Suprapubic skin (tissue), 4 donors: ENCODE data around the gene CDH19. TPM values are rescaled to one million over a fixed set of nuclear protein-coding genes. Genes with fewer than 3 reads are reported as not detected.

ENCODE experiments used
- DNase-seq, 2 donors: peaks; one replicate each; pipeline ENCODE4 v3.0.0-alpha.2; 2019; ENCODE audit warnings: low spot score in 2 of 2
- H3K27ac ChIP-seq: fragments of 200-600 bp; sonication (generic); one replicate; pipeline ENCODE4 v1.5.1; 2019
- H3K27me3 ChIP-seq: fragments of 200-600 bp; sonication (generic); one replicate; pipeline ENCODE4 v1.5.1; 2019
- H3K36me3 ChIP-seq: fragments of 200-600 bp; sonication (generic); one replicate; pipeline ENCODE4 v1.5.1; 2019
- H3K4me1 ChIP-seq: fragments of 200-600 bp; sonication (generic); one replicate; pipeline ENCODE4 v1.5.1; 2019
- H3K4me3 ChIP-seq: fragments of 200-600 bp; sonication (generic); one replicate; pipeline ENCODE4 v1.5.1; 2019; ENCODE audit warnings: mild to moderate bottlenecking
- H3K9me3 ChIP-seq: fragments of 200-600 bp; sonication (generic); one replicate; pipeline ENCODE4 v1.5.1; 2019
- EP300 ChIP-seq: sonication (generic); formaldehyde crosslinking; IDR thresholded peaks from one replicate; pipeline ENCODE4 v1.6.1; 2017; ENCODE audit warnings: antibody characterized with exemption
- POLR2A ChIP-seq, 2 donors: fragments of 450-650 bp; IDR thresholded peaks; one replicate each; pipeline ENCODE4 v1.6.1; 2017; ENCODE audit warnings: antibody characterized with exemption in 2 of 2, mild to moderate bottlenecking in 2 of 2, moderate library complexity in 2 of 2
- POLR2AphosphoS5 ChIP-seq, 3 donors: sonication (generic); formaldehyde crosslinking; IDR thresholded peaks; one replicate each; pipeline ENCODE4 v1.6.1; 2017; ENCODE audit warnings: antibody characterized with exemption in 3 of 3
- WGBS: methylation state at CpG from one replicate; pipeline ENCODE4 v1.1.5; 2018; 5-methylcytosine and 5-hydroxymethylcytosine counted together
- total RNA-seq, 4 donors: library from RNA; depleted of rRNA; stranded (reverse); fragments of >200 nt; gene quantifications; one replicate each; pipeline ENCODE4 v1.1.0, GENCODE V29; 2016
- TF ChIP-seq, protein P1 (sequence below), 2 donors: fragments of 200-600 bp in 1 of 2; fragments of 450-650 bp in 1 of 2; sonication (generic) in 1 of 2; IDR thresholded peaks; one replicate each; pipeline ENCODE4 v1.5.1; 2016 to 2019; ENCODE audit warnings: antibody characterized with exemption in 2 of 2, mild to moderate bottlenecking in 1 of 2, moderate library complexity in 1 of 2

Gene CDH19
- total RNA-seq, 4 donors from 2014 or later = 3.8 to 8.6 (median 6.5) TPM

DNA sequence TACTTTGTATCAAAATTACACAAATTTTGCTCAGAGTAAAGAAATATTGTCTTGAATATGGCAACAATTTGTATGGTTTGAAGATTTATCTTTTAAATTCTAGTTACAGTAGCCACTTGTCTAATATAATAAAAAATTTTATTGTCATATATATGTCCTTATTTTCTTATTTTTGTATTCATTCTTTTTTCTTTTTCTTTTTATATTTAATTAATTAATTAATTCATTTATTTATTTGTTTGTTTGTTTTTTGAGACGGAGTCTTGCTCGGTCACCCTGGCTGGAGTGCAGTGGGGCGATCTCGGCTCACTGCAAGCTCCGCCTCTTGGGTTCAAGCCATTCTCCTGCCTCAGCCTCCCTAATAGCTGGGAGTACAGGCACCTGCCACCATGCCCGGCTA is 3.7 kb upstream of the CDH19 start:
- WGBS = 94% methylated on average over 6 of the region's 6 CpGs
- no peak overlapping the region for H3K27ac ChIP-seq
- H3K4me1 ChIP-seq = no peaks in the 10 kb centered on the region
- H3K4me3 ChIP-seq = no peak overlapping the region
- no peaks in the 10 kb centered on the region for H3K27me3 ChIP-seq
- H3K9me3 ChIP-seq = no peaks in the 10 kb centered on the region
- DNase-seq = no peak
- TF ChIP-seq POLR2A (IDR thresholded peaks at IDR 0.05) = no peak
- TF ChIP-seq POLR2AphosphoS5 (IDR thresholded peaks at IDR 0.05) = no peak
- TF ChIP-seq, protein P1, sequence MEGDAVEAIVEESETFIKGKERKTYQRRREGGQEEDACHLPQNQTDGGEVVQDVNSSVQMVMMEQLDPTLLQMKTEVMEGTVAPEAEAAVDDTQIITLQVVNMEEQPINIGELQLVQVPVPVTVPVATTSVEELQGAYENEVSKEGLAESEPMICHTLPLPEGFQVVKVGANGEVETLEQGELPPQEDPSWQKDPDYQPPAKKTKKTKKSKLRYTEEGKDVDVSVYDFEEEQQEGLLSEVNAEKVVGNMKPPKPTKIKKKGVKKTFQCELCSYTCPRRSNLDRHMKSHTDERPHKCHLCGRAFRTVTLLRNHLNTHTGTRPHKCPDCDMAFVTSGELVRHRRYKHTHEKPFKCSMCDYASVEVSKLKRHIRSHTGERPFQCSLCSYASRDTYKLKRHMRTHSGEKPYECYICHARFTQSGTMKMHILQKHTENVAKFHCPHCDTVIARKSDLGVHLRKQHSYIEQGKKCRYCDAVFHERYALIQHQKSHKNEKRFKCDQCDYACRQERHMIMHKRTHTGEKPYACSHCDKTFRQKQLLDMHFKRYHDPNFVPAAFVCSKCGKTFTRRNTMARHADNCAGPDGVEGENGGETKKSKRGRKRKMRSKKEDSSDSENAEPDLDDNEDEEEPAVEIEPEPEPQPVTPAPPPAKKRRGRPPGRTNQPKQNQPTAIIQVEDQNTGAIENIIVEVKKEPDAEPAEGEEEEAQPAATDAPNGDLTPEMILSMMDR (IDR thresholded peaks at IDR 0.05) = no peak
- H3K36me3 ChIP-seq = no peaks in the 10 kb centered on the region

DNA sequence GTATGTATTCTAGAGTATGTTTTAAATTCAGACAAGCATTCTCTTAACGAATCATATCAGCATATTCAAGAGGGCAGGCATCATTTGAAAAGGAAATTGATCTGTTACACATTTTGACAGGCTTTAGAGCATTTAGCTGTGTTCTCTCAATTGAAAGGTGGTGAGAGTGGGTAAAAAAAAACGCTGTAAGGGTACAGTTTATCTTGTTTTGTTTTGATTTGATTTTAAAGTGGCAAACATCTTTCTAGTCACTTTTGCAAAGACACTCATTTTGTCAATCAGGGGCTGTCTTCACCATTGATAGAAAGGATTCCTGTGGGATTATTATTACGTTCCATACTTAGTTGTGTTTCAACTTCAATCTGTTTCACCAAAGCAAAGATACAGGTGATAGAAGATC is 2.2 kb downstream of the CDH19 start:
- H3K9me3 ChIP-seq = peaks cover 5% of the 10 kb centered on the region
- no peak overlapping the region for H3K4me3 ChIP-seq
- no peaks in the 10 kb centered on the region for H3K4me1 ChIP-seq
- WGBS = 52% methylated on average over 3 of the region's 3 CpGs
- H3K27me3 ChIP-seq = no peaks in the 10 kb centered on the region
- TF ChIP-seq POLR2A (IDR thresholded peaks at IDR 0.05) (no peak), POLR2AphosphoS5 (IDR thresholded peaks at IDR 0.05) (no peak), EP300 (no peak)
- TF ChIP-seq, protein P1 (IDR thresholded peaks at IDR 0.05) = no peak
- H3K36me3 ChIP-seq = no peaks in the 10 kb centered on the region
- no peak for DNase-seq
- H3K27ac ChIP-seq = no peak overlapping the region

DNA sequence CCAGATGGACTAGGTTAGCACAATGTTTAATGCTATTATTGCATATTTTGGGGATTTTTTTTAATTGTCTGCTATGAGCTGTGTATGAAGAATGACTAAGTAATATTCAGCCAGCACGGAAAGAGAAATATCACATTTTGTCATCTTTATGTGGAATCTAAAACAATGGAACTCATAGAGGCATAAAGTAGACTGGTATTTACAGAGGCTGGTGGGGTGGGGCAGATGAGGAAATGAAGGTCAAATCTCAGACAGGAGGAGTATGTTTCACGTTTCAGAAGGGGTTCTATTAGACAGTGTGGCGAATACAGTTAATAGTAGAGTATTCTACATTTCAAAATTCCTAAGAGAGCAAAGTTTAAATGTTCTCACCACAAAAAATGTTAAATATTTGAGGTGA is 4.7 kb downstream of the CDH19 start:
- Histone ChIP-seq H3K36me3 (no peaks in the 10 kb centered on the region), H3K27ac (no peak overlapping the region), H3K27me3 (no peaks in the 10 kb centered on the region), H3K9me3 (peaks cover 9% of the 10 kb centered on the region), H3K4me1 (no peaks in the 10 kb centered on the region), H3K4me3 (no peak overlapping the region)
- DNase-seq = no peak
- WGBS = 47% methylated on average over 3 of the region's 3 CpGs
- TF ChIP-seq POLR2AphosphoS5 (IDR thresholded peaks at IDR 0.05) (no peak), POLR2A (IDR thresholded peaks at IDR 0.05) (no peak), EP300 (no peak)
- TF ChIP-seq, protein P1 (IDR thresholded peaks at IDR 0.05) = no peak

- no peak overlapping the region for H3K27ac ChIP-seq
- H3K36me3 ChIP-seq = no peaks in the 10 kb centered on the region
- H3K4me1 ChIP-seq = no peaks in the 10 kb centered on the region
- WGBS = 92% methylated on average over 4 of the region's 4 CpGs
- no peaks in the 10 kb centered on the region for H3K9me3 ChIP-seq
- H3K4me3 ChIP-seq = no peak overlapping the region
- DNase-seq = no peak
- H3K27me3 ChIP-seq = no peaks in the 10 kb centered on the region
- no peak for TF ChIP-seq EP300
- TF ChIP-seq POLR2AphosphoS5 (IDR thresholded peaks at IDR 0.05) = no peak
- TF ChIP-seq, protein P1 (IDR thresholded peaks at IDR 0.05) = no peak
- TF ChIP-seq POLR2A (IDR thresholded peaks at IDR 0.05) = no peak
These were observed 16.5 kb downstream of the CDH19 start for GRCh38 chr18:66587430-66587829.

- TF ChIP-seq, protein P1 (IDR thresholded peaks at IDR 0.05) = no peak
- TF ChIP-seq POLR2A (IDR thresholded peaks at IDR 0.05) (no peak), POLR2AphosphoS5 (IDR thresholded peaks at IDR 0.05) (no peak), EP300 (no peak)
- H3K27ac ChIP-seq = no peak overlapping the region
- no peaks in the 10 kb centered on the region for H3K27me3 ChIP-seq
- H3K9me3 ChIP-seq = no peaks in the 10 kb centered on the region
- DNase-seq = no peak
- no peaks in the 10 kb centered on the region for H3K4me1 ChIP-seq
- no peaks in the 10 kb centered on the region for H3K36me3 ChIP-seq
- no peak overlapping the region for H3K4me3 ChIP-seq
These were observed 21.7 kb downstream of the CDH19 start for GRCh38 chr18:66582211-66582610.
